Erythroblast (primary cell): Measurements from ENCODE around the gene COL4A4.

Experiments used
- GATA1 ChIP-seq: IDR thresholded peaks from 2 replicates; pipeline ENCODE4 v1.6.1; 2011; ENCODE audit warnings: low read depth, mild to moderate bottlenecking, control low read depth, low read length, moderate library complexity
- POLR2A ChIP-seq: IDR thresholded peaks from 2 replicates; pipeline ENCODE4 v1.6.1; 2011; ENCODE audit warnings: mild to moderate bottlenecking, low read length

GRCh38 chr2:227164763-227165291 is 822 bp upstream of the COL4A4 start:
- TF ChIP-seq POLR2A, result no peak
- no peak for TF ChIP-seq GATA1
